Liver (tissue), 9 donors: ENCODE measurements around the gene ZNF202. TPM values are rescaled to one million over a fixed set of nuclear protein-coding genes. Genes with fewer than 3 reads are reported as not detected.

ENCODE experiments used
- DNase-seq: peaks from one replicate; pipeline ENCODE4 v3.0.0-alpha.2; 2017; ENCODE audit warnings: low spot score
- H3K27ac ChIP-seq, 2 donors: one replicate each; pipeline ENCODE4 v1.7.0; 2013; ENCODE audit warnings: inconsistent platforms in 2 of 2, low read length in 2 of 2, control low read depth in 1 of 2, low read depth in 1 of 2, mild to moderate bottlenecking in 1 of 2
- H3K27me3 ChIP-seq, 4 donors: one replicate each; pipeline versions ENCODE4 v1.6.1 to v1.7.0; 2013; ENCODE audit warnings: low read length in 3 of 4, inconsistent platforms in 1 of 4, mild to moderate bottlenecking in 1 of 4, moderate library complexity in 1 of 4; ENCODE audit not compliant: control insufficient read depth in 4 of 4, insufficient read depth in 4 of 4
- H3K36me3 ChIP-seq, 4 donors: one replicate each; pipeline versions ENCODE4 v1.6.1 to v1.7.0; 2013; ENCODE audit warnings: low read length in 3 of 4, mild to moderate bottlenecking in 3 of 4, low read depth in 1 of 4, moderate library complexity in 1 of 4; ENCODE audit not compliant: control insufficient read depth in 4 of 4, insufficient read depth in 3 of 4
- H3K4me1 ChIP-seq, 4 donors: one replicate each; pipeline versions ENCODE4 v1.6.1 to v1.7.0; 2013; ENCODE audit warnings: low read length in 3 of 4, mild to moderate bottlenecking in 3 of 4, moderate library complexity in 1 of 4; ENCODE audit not compliant: control insufficient read depth in 4 of 4, insufficient read depth in 4 of 4
- H3K4me3 ChIP-seq, 3 donors: one replicate each; pipeline versions ENCODE4 v1.6.1 to v1.7.0; 2013; ENCODE audit warnings: low read length in 3 of 3, control low read depth in 1 of 3, low read depth in 1 of 3, mild to moderate bottlenecking in 1 of 3
- H3K9ac ChIP-seq, 2 donors: one replicate each; pipeline ENCODE4 v1.7.0; 2013; ENCODE audit warnings: low read length in 2 of 2, mild to moderate bottlenecking in 2 of 2, moderate library complexity in 2 of 2, control low read depth in 1 of 2, low read depth in 1 of 2
- H3K9me3 ChIP-seq, 4 donors: one replicate each; pipeline versions ENCODE4 v1.6.1 to v1.7.0; 2013; ENCODE audit warnings: low read length in 3 of 4; ENCODE audit not compliant: control insufficient read depth in 4 of 4
- EGR1 ChIP-seq, 2 donors: IDR thresholded peaks; 2 replicates each; pipeline ENCODE4 v1.6.1; 2016 to 2018; ENCODE audit warnings: antibody characterized with exemption in 2 of 2, low read depth in 2 of 2
- FOXA1 ChIP-seq: IDR thresholded peaks from 2 replicates; pipeline ENCODE4 v1.6.1; 2016; ENCODE audit warnings: antibody characterized with exemption
- FOXA2 ChIP-seq: IDR thresholded peaks from 2 replicates; pipeline ENCODE4 v1.6.1; 2016; ENCODE audit warnings: antibody characterized with exemption
- GABPA ChIP-seq, 2 donors: IDR thresholded peaks in 1 of 2; conservative IDR thresholded peaks in 1 of 2; 2 replicates each; pipeline ENCODE4 v1.6.1; 2016; ENCODE audit warnings: antibody characterized with exemption in 2 of 2, mild to moderate bottlenecking in 1 of 2, moderate library complexity in 1 of 2
- HNF4A ChIP-seq, 2 donors: conservative IDR thresholded peaks; 2 replicates each; pipeline ENCODE4 v1.6.1; 2016; ENCODE audit warnings: antibody characterized with exemption in 2 of 2, mild to moderate bottlenecking in 2 of 2
- HNF4G ChIP-seq: IDR thresholded peaks from 2 replicates; pipeline ENCODE4 v1.6.1; 2016; ENCODE audit warnings: antibody characterized with exemption
- JUND ChIP-seq, 2 donors: IDR thresholded peaks; 2 replicates each; pipeline ENCODE4 v1.6.1; 2016; ENCODE audit warnings: antibody characterized with exemption in 2 of 2
- NR2F2 ChIP-seq: IDR thresholded peaks from 2 replicates; pipeline ENCODE4 v1.6.1; 2016; ENCODE audit warnings: antibody characterized with exemption
- RAD21 ChIP-seq, 2 donors: IDR thresholded peaks; 2 replicates each; pipeline ENCODE4 v1.6.1; 2016; ENCODE audit warnings: antibody characterized with exemption in 2 of 2, mild to moderate bottlenecking in 2 of 2
- RXRA ChIP-seq, 2 donors: IDR thresholded peaks; 2 replicates each; pipeline ENCODE4 v1.6.1; 2017 to 2018; ENCODE audit warnings: antibody characterized with exemption in 2 of 2, mild to moderate bottlenecking in 1 of 2
- TAF1 ChIP-seq: conservative IDR thresholded peaks from 2 replicates; pipeline ENCODE4 v1.6.1; 2016; ENCODE audit warnings: antibody characterized with exemption, mild to moderate bottlenecking
- YY1 ChIP-seq: IDR thresholded peaks from 2 replicates; pipeline ENCODE4 v1.6.1; 2016; ENCODE audit warnings: antibody characterized with exemption, mild to moderate bottlenecking
- ZBTB33 ChIP-seq: IDR thresholded peaks from 2 replicates; pipeline ENCODE4 v1.6.1; 2016; ENCODE audit warnings: antibody characterized with exemption
- WGBS: extraction: QIAGEN DNeasy Blood & Tissue Kit; methylation state at CpG from one replicate; pipeline ENCODE4 v1.1.7; 2013; 5-methylcytosine and 5-hydroxymethylcytosine counted together
- polyA plus RNA-seq, 2 donors: library from polyadenylated mRNA; stranded (reverse) in 1 of 2; unstranded in 1 of 2; fragments of 200-250 nt in 1 of 2; fragments of >200 nt in 1 of 2; fragmentation: Nextera tagmentation in 1 of 2; extraction: Ambion mirVana in 1 of 2; gene quantifications; one replicate each; pipeline versions ENCODE4 v1.2.1 to v1.2.3, GENCODE V29; 2013 to 2015
- total RNA-seq, 2 donors: library from RNA; depleted of rRNA; stranded (reverse); fragments of >200 nt; gene quantifications; one replicate each; pipeline ENCODE4 v1.2.3, GENCODE V29; 2014
- TF ChIP-seq, protein P1 (sequence below): IDR thresholded peaks from 2 replicates; pipeline ENCODE4 v1.6.1; 2016; ENCODE audit warnings: antibody characterized with exemption, mild to moderate bottlenecking
- TF ChIP-seq, protein P2 (sequence below): IDR thresholded peaks from 2 replicates; pipeline ENCODE4 v1.6.1; 2016; ENCODE audit warnings: antibody characterized with exemption
- donor health status: healthy.
- donor health status: healthy.
- donor health status: healthy.
- donor health status: healthy.
- donor health status: healthy.

Gene ZNF202
- total and polyA plus RNA-seq, 4 donors, result 1.2 to 5.1 (median 3.3) TPM

DNA sequence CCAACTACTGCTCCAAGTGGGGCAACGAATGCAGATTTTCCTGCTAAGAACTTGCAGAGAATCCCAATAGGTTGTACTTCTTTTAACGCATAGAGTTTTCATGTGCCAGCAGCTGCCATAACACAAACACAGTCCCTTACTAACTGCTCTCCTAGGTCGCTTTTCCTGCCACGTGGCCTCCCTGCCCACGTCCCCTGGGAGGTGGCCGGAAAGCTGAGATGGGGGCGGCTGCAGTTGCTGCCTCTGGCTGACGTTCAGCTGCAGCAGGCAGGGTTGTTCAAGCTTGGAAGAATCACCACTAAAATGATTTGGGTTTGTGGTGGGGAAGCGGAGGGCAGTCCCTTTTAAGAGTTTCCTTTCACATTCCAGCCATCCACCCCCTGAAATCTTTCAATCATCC, 39.3 kb downstream of the ZNF202 start:
- Histone ChIP-seq H3K27me3 (no peaks in the 10 kb centered on the region), H3K9me3 (no peaks in the 10 kb centered on the region), H3K9ac (no peak overlapping the region), H3K4me1 (no peaks in the 10 kb centered on the region), H3K36me3 (no peaks in the 10 kb centered on the region), H3K27ac (no peak overlapping the region), H3K4me3 (no peak overlapping the region)
- no peak for DNase-seq
- TF ChIP-seq GABPA (IDR thresholded peaks at IDR 0.05 in 1 of 2, conservative IDR thresholded peaks at IDR 0.05 in 1 of 2) (no peak), ZBTB33 (no peak), NR2F2 (no peak), JUND (IDR thresholded peaks at IDR 0.05) (no peak), TAF1 (no peak), HNF4G (no peak), YY1 (no peak)
- TF ChIP-seq, protein P1, sequence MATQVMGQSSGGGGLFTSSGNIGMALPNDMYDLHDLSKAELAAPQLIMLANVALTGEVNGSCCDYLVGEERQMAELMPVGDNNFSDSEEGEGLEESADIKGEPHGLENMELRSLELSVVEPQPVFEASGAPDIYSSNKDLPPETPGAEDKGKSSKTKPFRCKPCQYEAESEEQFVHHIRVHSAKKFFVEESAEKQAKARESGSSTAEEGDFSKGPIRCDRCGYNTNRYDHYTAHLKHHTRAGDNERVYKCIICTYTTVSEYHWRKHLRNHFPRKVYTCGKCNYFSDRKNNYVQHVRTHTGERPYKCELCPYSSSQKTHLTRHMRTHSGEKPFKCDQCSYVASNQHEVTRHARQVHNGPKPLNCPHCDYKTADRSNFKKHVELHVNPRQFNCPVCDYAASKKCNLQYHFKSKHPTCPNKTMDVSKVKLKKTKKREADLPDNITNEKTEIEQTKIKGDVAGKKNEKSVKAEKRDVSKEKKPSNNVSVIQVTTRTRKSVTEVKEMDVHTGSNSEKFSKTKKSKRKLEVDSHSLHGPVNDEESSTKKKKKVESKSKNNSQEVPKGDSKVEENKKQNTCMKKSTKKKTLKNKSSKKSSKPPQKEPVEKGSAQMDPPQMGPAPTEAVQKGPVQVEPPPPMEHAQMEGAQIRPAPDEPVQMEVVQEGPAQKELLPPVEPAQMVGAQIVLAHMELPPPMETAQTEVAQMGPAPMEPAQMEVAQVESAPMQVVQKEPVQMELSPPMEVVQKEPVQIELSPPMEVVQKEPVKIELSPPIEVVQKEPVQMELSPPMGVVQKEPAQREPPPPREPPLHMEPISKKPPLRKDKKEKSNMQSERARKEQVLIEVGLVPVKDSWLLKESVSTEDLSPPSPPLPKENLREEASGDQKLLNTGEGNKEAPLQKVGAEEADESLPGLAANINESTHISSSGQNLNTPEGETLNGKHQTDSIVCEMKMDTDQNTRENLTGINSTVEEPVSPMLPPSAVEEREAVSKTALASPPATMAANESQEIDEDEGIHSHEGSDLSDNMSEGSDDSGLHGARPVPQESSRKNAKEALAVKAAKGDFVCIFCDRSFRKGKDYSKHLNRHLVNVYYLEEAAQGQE, result no peak
- TF ChIP-seq, protein P2, sequence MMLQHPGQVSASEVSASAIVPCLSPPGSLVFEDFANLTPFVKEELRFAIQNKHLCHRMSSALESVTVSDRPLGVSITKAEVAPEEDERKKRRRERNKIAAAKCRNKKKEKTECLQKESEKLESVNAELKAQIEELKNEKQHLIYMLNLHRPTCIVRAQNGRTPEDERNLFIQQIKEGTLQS, result no peak
- WGBS, result 65% methylated on average over 9 of the region's 9 CpGs

- Histone ChIP-seq H3K9me3 (no peaks in the 10 kb centered on the region), H3K4me1 (no peaks in the 10 kb centered on the region), H3K9ac (no peak overlapping the region), H3K4me3 (no peak overlapping the region), H3K27me3 (peaks cover 0 to 4% (median 0%) of the 10 kb centered on the region in 4 donors), H3K36me3 (no peaks in the 10 kb centered on the region), H3K27ac (no peak overlapping the region)
- WGBS, result 73% methylated on average over 3 of the region's 3 CpGs
- no peak for DNase-seq
- no peak for TF ChIP-seq FOXA1
- TF ChIP-seq RAD21 (IDR thresholded peaks at IDR 0.05), result no peak
- no peak for TF ChIP-seq FOXA2
- no peak for TF ChIP-seq HNF4A (conservative IDR thresholded peaks at IDR 0.05)
Measured at GRCh38 chr11:123700772-123701171, 40.7 kb downstream of the ZNF202 start.

DNA sequence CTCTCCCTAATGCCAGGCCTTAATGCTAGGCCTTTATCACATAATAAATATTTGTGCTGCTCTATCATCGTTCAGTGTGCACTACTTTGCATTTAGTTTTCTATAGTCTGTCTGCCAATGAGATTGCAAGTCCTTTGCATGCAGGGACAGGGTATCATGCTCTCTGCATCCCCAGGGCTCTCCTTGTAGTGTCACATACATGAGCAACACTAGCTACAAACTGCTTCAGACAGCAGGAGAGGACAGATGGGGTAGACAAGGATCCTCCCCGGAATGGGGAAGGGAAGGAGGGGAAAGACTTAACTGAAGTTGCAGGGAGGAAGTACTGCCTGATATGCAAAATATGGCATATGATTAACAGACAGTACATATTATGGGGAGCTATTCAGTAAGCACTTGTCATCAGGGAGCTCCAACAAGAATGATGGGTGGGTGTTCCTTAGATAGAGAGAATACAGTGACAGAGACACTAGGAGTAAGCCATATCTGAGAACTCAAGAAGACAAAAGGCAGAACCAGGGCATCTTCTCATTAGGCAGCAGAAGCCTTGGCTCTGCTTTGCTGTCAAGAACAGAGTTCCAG, 42.8 kb downstream of the ZNF202 start:
- peaks cover 0 to 4% (median 0%) of the 10 kb centered on the region in 4 donors for H3K27me3 ChIP-seq
- no peak overlapping the region for H3K27ac ChIP-seq
- no peaks in the 10 kb centered on the region for H3K36me3 ChIP-seq
- H3K9me3 ChIP-seq, result no peaks in the 10 kb centered on the region
- H3K4me3 ChIP-seq, result no peak overlapping the region
- WGBS, result 37% methylated on average over 2 of the region's 2 CpGs
- H3K4me1 ChIP-seq, result no peaks in the 10 kb centered on the region
- no peak overlapping the region for H3K9ac ChIP-seq
- DNase-seq, result no peak
- TF ChIP-seq, protein P2, result no peak
- TF ChIP-seq RXRA (IDR thresholded peaks at IDR 0.05) (no peak), TAF1 (no peak), EGR1 (IDR thresholded peaks at IDR 0.05; ENCODE audit: low read depth in 2 of 2) (no peak), FOXA2 (no peak), NR2F2 (no peak), HNF4A (conservative IDR thresholded peaks at IDR 0.05) (no peak), YY1 (no peak)
